SK-N-SH (cell line): ENCODE results near the gene BACE2. TPM values are rescaled to one million over a fixed set of nuclear protein-coding genes. Genes with fewer than 3 reads are reported as not detected.

Experiments used
- CTCF ChIA-PET: fragments of 300-600, 350-600 bp; formaldehyde crosslinking; extraction: SDS; loops from one replicate; lab custom pipeline; 2021; lab: Yijun Ruan, JAX
- POLR2A ChIA-PET: fragments of 350-600 bp; sonication (Branson Sonifier 250); formaldehyde crosslinking; extraction: SDS; loops from one replicate; lab custom pipeline; 2020; ENCODE audit warnings: antibody characterized with exemption, inconsistent platforms; lab: Yijun Ruan, JAX
- DNase-seq: peaks from one replicate; pipeline ENCODE4 v3.0.0; 2012
- H2AFZ ChIP-seq: fragments of 200-600 bp; sonication (generic); 2 replicates; pipeline ENCODE4 v1.8.1; 2016; ENCODE audit warnings: antibody characterized with exemption, mild to moderate bottlenecking, low read depth
- H3F3A ChIP-seq: fragments of 200-600 bp; sonication (generic); replicated peaks from 2 replicates; pipeline ENCODE3; 2016; ENCODE audit warnings: antibody characterized with exemption, mild to moderate bottlenecking; ENCODE audit not compliant: insufficient read depth
- H3K27ac ChIP-seq, 2 experiments: fragments of 200-500 bp in 1 of 2; fragments of 200-600 bp in 1 of 2; sonication (Bioruptor generic) in 1 of 2; sonication (generic), shearing (Covaris generic) in 1 of 2; 2 replicates each; pipeline versions ENCODE4 v1.5.1 to v1.6.1; 2014 to 2016; ENCODE audit warnings: low read depth in 2 of 2, inconsistent platforms in 1 of 2, low read length in 1 of 2, mild to moderate bottlenecking in 1 of 2, mixed read lengths in 1 of 2
- H3K27me3 ChIP-seq: fragments of 200-600 bp; sonication (generic), shearing (Covaris generic); 2 replicates; pipeline ENCODE4 v1.6.1; 2016; ENCODE audit warnings: mixed run types; ENCODE audit not compliant: insufficient read depth
- H3K36me3 ChIP-seq, 2 experiments: fragments of 200-500 bp in 1 of 2; fragments of 200-600 bp in 1 of 2; sonication (Bioruptor generic) in 1 of 2; sonication (generic) in 1 of 2; replicated peaks in 1 of 2; 2 replicates each; pipeline versions ENCODE3 to v1.5.1; 2014 to 2016; ENCODE audit warnings: low read length in 1 of 2, mild to moderate bottlenecking in 1 of 2; ENCODE audit not compliant: insufficient read depth in 2 of 2, control insufficient read depth in 1 of 2
- H3K4me1 ChIP-seq, 2 experiments: fragments of 200-500 bp in 1 of 2; fragments of 200-600 bp in 1 of 2; sonication (Bioruptor generic) in 1 of 2; sonication (generic), shearing (Covaris generic) in 1 of 2; 2 replicates each; pipeline versions ENCODE4 v1.5.1 to v1.6.1; 2014 to 2016; ENCODE audit warnings: low read depth in 1 of 2, low read length in 1 of 2, mixed run types in 1 of 2; ENCODE audit not compliant: insufficient read depth in 2 of 2, control insufficient read depth in 1 of 2
- H3K4me2 ChIP-seq: fragments of 200-600 bp; sonication (generic), shearing (Covaris generic); 2 replicates; pipeline ENCODE4 v1.6.1; 2017; ENCODE audit warnings: mixed run types
- H3K4me3 ChIP-seq, 2 experiments: fragments of 200-500 bp in 1 of 2; fragments of 200-600 bp in 1 of 2; sonication (Bioruptor generic) in 1 of 2; sonication (generic), shearing (Covaris generic) in 1 of 2; 2 replicates each; pipeline versions ENCODE4 v1.5.1 to v1.8.1; 2014 to 2016; ENCODE audit warnings: low read depth in 2 of 2, inconsistent platforms in 1 of 2, low read length in 1 of 2, mild to moderate bottlenecking in 1 of 2, mixed read lengths in 1 of 2, moderate library complexity in 1 of 2
- H3K79me2 ChIP-seq: fragments of 200-600 bp; sonication (generic); 2 replicates; pipeline ENCODE4 v1.8.1; 2017; ENCODE audit warnings: mild to moderate bottlenecking; ENCODE audit not compliant: insufficient read depth
- H3K9ac ChIP-seq: fragments of 200-600 bp; sonication (generic); 2 replicates; pipeline ENCODE4 v1.6.1; 2017; ENCODE audit warnings: mixed run types
- H3K9me2 ChIP-seq: fragments of 200-600 bp; sonication (generic); 2 replicates; pipeline ENCODE4 v1.6.1; 2017; ENCODE audit warnings: mixed run types
- H3K9me3 ChIP-seq: fragments of 200-600 bp; sonication (generic); 2 replicates; pipeline ENCODE4 v1.6.1; 2017; ENCODE audit warnings: mixed run types, mild to moderate bottlenecking, moderate library complexity
- H4K20me1 ChIP-seq: fragments of 200-600 bp; sonication (generic); 2 replicates; pipeline ENCODE4 v1.6.1; 2017; ENCODE audit warnings: mild to moderate bottlenecking, mixed run types; ENCODE audit not compliant: insufficient read depth
- EP300 ChIP-seq, 2 experiments: IDR thresholded peaks; 2 replicates each; pipeline versions ENCODE4 v1.4.0 to v1.6.1; 2012; ENCODE audit warnings: borderline replicate concordance in 1 of 2, low read depth in 1 of 2, low read length in 1 of 2
- FOSL2 ChIP-seq: IDR thresholded peaks from 2 replicates; pipeline ENCODE4 v1.4.0; 2012; ENCODE audit warnings: low read depth, mild to moderate bottlenecking, moderate library complexity, borderline replicate concordance
- FOXM1 ChIP-seq: IDR thresholded peaks from 2 replicates; pipeline ENCODE4 v1.4.0; 2012; ENCODE audit warnings: low read depth, mild to moderate bottlenecking
- GABPA ChIP-seq: IDR thresholded peaks from 2 replicates; pipeline ENCODE4 v1.4.0; 2012; ENCODE audit warnings: low read depth, mild to moderate bottlenecking
- IRF3 ChIP-seq: fragments of 150-350 bp; IDR thresholded peaks from 2 replicates; pipeline ENCODE4 v1.6.1; 2016; ENCODE audit warnings: mild to moderate bottlenecking, low read depth, low read length
- MEF2A ChIP-seq: IDR thresholded peaks from 2 replicates; pipeline ENCODE4 v1.4.0; 2012; ENCODE audit warnings: low read depth, borderline replicate concordance
- NFIC ChIP-seq: IDR thresholded peaks from 2 replicates; pipeline ENCODE4 v1.4.0; 2012; ENCODE audit warnings: borderline replicate concordance
- REST ChIP-seq: IDR thresholded peaks from 2 replicates; pipeline ENCODE4 v1.6.1; 2012; ENCODE audit warnings: mild to moderate bottlenecking, low read depth, low read length, moderate library complexity
- SMC3 ChIP-seq: IDR thresholded peaks from 2 replicates; pipeline ENCODE4 v1.6.1; 2012; ENCODE audit warnings: low read depth, low read length, improper control_type of control experiment
- YY1 ChIP-seq: IDR thresholded peaks from 2 replicates; pipeline ENCODE4 v1.4.0; 2012; ENCODE audit warnings: low read depth, mild to moderate bottlenecking
- WGBS: methylation state at CpG from one replicate; pipeline ENCODE4 v1.1.6; 2017; ENCODE audit warnings: low lambda C conversion rate; 5-methylcytosine and 5-hydroxymethylcytosine counted together
- polyA plus RNA-seq, 3 experiments: library from polyadenylated mRNA; depleted of rRNA; stranded (reverse); fragments of >200 nt; gene quantifications; 2 replicates each; pipeline ENCODE4 v1.2.3, GENCODE V29; 2012

BACE2 gene
- polyA plus RNA-seq, 1 of the 3 experiments (the other 2 are of a cell fraction) = 23.4 TPM

- no peaks in the 10 kb centered on the region for H3K4me1 ChIP-seq
- 77% methylated on average over 4 of the region's 4 CpGs for WGBS
Observed at GRCh38 chr21:41164052-41164451, 3.9 kb upstream of the BACE2 start.

More at GRCh38 chr21:41164052-41164451, 3.9 kb upstream of the BACE2 start:
- H3K27me3 ChIP-seq = 0 out of 2 replicates have a peak, but pooled peaks cover 7% of the 10 kb centered on the region
- H3K27ac ChIP-seq = no peak overlapping the region
- no peaks in the 10 kb centered on the region for H3K36me3 ChIP-seq
- peaks cover 7% of the 10 kb centered on the region for H3F3A ChIP-seq
- ChIA-PET POLR2A (no interaction called here), CTCF (interaction anchor here (1.6 kb wide), 1 partner anchor 42 kb away, joined by 5 read pairs; no protein-coding TSS in a partner anchor)
- H3K9me2 ChIP-seq = no peaks in the 10 kb centered on the region
- no peak overlapping the region for H2AFZ ChIP-seq
- no peak overlapping the region for H3K4me3 ChIP-seq
- H3K9me3 ChIP-seq = no peaks in the 10 kb centered on the region
- no peak for DNase-seq
- TF ChIP-seq FOSL2 (no peak), REST (no peak), GABPA (no peak), YY1 (no peak), SMC3 (no peak), FOXM1 (no peak), NFIC (no peak), EP300 (IDR thresholded peaks at IDR 0.05; ENCODE audit: borderline replicate concordance in 1 of 2, low read depth in 1 of 2, low read length in 1 of 2) (no peak), MEF2A (no peak), IRF3 (no peak)
- H3K4me2 ChIP-seq = no peak overlapping the region
- no peak overlapping the region for H3K9ac ChIP-seq
- no peaks in the 10 kb centered on the region for H3K79me2 ChIP-seq
- no peaks in the 10 kb centered on the region for H4K20me1 ChIP-seq
